Activated B cell treated with CpG ODN at 0.5 μM for 24 hours (primary cell): ENCODE measurements around the gene CYTIP. TPM values are rescaled to one million over a fixed set of nuclear protein-coding genes. Genes with fewer than 3 reads are reported as not detected.

ENCODE experiments used
- ATAC-seq: fragments of 200-7000 bp; cut with Tn5 transposase; one replicate; pipeline ENCODE4 v1.10.0; 2021; ENCODE audit warnings: low read depth, mild to moderate bottlenecking, moderate library complexity
- CTCF ChIA-PET: fragments of 350-600 bp; sonication (Branson Sonifier 250); formaldehyde crosslinking; loops from one replicate; lab custom pipeline; 2021; ENCODE audit warnings: antibody characterized with exemption; lab: Charles Lee
- POLR2A ChIA-PET: fragments of 350-600 bp; sonication (Branson Sonifier 250); formaldehyde crosslinking; loops from one replicate; lab custom pipeline; 2021; ENCODE audit warnings: antibody characterized with exemption; lab: Charles Lee
- DNase-seq: peaks from one replicate; pipeline ENCODE4 v3.0.0; 2022
- H3K27ac Mint-ChIP-seq: one replicate; pipeline ENCODE4 v1.8.0; 2020; ENCODE audit warnings: mixed read lengths
- H3K27me3 Mint-ChIP-seq: one replicate; pipeline ENCODE4 v1.8.0; 2021; ENCODE audit warnings: mixed read lengths
- H3K36me3 Mint-ChIP-seq: one replicate; pipeline ENCODE4 v1.8.0; 2021; ENCODE audit warnings: low read depth, mixed read lengths
- H3K4me1 Mint-ChIP-seq: one replicate; pipeline ENCODE4 v1.8.0; 2021; ENCODE audit warnings: mixed read lengths
- H3K4me3 Mint-ChIP-seq: one replicate; pipeline ENCODE4 v1.8.0; 2020; ENCODE audit warnings: mild to moderate bottlenecking, mixed read lengths
- H3K9me3 Mint-ChIP-seq: one replicate; pipeline ENCODE4 v1.8.0; 2020; ENCODE audit warnings: mixed read lengths
- intact Hi-C: fragments of 100-400 bp; cut with micrococcal nuclease; formaldehyde crosslinking; loops from one replicate; pipeline ENCODE4 v1.15.1; 2024
- total RNA-seq: library from RNA; stranded (reverse); gene quantifications from 2 replicates; pipeline ENCODE4 v1.2.3, GENCODE V29; 2022
- TF ChIP-seq, protein P1 (sequence below): fragments of 200-600 bp; IDR thresholded peaks from one replicate; pipeline ENCODE4 v1.8.0; 2022; ENCODE audit warnings: antibody characterized with exemption, mild to moderate bottlenecking

Gene CYTIP
- total RNA-seq, 1 donor from 2014 or later = 129 TPM

DNA sequence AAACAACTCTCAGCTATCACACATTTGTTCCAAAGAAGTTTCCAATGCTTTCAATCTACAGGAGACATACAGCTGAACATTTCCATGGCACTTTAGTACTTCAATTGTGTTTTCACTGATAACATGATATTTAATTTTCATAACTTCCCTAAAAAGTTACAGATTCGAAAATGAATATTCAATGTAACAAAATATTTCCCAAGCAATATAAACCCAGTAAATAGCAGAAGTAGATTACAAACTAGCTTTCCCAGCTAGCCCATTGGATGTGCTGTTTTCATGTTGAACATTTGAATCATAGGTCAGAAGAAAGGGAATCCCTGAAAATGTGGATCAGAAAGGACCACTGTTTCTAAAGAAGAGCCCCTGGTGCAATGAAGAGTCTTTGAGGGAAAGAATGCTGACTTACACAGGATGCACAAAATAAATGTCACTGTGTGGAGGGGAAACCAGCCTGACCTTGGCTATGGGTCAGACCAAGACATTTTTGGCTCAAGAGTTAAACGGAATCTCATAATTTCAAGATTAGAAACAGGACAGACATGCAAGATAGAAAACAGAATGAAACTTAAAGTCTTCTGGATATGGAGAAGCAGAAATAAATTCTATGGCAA, 22.5 kb downstream of the CYTIP start:
- DNase-seq (no peak), ATAC-seq (no peak)
- no peaks in the 10 kb centered on the region for H3K27me3 Mint-ChIP-seq
- H3K4me3 Mint-ChIP-seq = peak overlapping the region; percentile 63
- CTCF ChIA-PET = interaction anchor here (0.7 to 2.3 kb wide), 7 partner anchors 15 to 119 kb away, joined by 3 to 11 read pairs (median 5); partner anchors contain the start of gene CYTIP
- intact Hi-C loops = loop anchor here (1.0 to 5.0 kb wide), 6 partner anchors 12 to 1089 kb away; partner anchors contain the start of genes CYTIP and NR4A2
- peaks cover 82% of the 10 kb centered on the region for H3K36me3 Mint-ChIP-seq
- peaks cover 57% of the 10 kb centered on the region for H3K4me1 Mint-ChIP-seq
- POLR2A ChIA-PET = interaction anchor here (0.7 to 8.3 kb wide), 12 partner anchors 8 to 1091 kb away, joined by 3 to 185 read pairs (median 6); partner anchors contain the start of gene CYTIP
- peaks cover 3% of the 10 kb centered on the region for H3K9me3 Mint-ChIP-seq
- H3K27ac Mint-ChIP-seq = peak overlapping the region; percentile 90
- TF ChIP-seq, protein P1, sequence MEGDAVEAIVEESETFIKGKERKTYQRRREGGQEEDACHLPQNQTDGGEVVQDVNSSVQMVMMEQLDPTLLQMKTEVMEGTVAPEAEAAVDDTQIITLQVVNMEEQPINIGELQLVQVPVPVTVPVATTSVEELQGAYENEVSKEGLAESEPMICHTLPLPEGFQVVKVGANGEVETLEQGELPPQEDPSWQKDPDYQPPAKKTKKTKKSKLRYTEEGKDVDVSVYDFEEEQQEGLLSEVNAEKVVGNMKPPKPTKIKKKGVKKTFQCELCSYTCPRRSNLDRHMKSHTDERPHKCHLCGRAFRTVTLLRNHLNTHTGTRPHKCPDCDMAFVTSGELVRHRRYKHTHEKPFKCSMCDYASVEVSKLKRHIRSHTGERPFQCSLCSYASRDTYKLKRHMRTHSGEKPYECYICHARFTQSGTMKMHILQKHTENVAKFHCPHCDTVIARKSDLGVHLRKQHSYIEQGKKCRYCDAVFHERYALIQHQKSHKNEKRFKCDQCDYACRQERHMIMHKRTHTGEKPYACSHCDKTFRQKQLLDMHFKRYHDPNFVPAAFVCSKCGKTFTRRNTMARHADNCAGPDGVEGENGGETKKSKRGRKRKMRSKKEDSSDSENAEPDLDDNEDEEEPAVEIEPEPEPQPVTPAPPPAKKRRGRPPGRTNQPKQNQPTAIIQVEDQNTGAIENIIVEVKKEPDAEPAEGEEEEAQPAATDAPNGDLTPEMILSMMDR = no peak

DNA sequence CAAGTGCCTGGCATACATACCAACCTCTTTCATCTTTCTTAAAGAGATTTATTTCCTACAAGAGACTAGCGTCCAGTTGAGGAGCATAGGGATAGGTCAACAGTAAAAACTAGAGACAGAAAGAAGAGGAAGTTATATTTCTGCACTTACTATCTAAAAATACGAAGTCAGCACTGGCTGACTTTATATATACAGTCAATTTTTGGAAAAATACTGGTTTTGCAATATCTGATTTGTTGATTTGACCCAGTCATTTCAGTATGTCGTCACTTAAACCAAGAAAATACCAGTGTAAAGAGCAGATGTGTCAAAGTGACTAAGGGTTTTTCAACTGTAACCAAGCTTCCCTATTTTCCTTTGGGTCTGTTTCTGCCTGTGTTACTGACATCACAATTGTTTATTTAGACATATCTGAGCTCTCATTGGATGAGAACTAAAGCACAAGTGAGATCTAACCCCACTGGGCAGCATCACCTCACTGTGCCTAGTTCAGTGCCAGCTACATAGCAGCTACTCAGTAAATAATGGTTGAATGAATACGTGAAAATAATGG, 23.0 kb downstream of the CYTIP start:
- TF ChIP-seq, protein P1 = no peak
- peaks cover 58% of the 10 kb centered on the region for H3K4me1 Mint-ChIP-seq
- CTCF ChIA-PET = interaction anchor here (0.7 to 2.3 kb wide), 7 partner anchors 15 to 118 kb away, joined by 3 to 11 read pairs (median 5); partner anchors contain the start of gene CYTIP
- ATAC-seq (peak; percentile 73), DNase-seq (no peak)
- peaks cover 79% of the 10 kb centered on the region for H3K36me3 Mint-ChIP-seq
- H3K9me3 Mint-ChIP-seq = peaks cover 3% of the 10 kb centered on the region
- POLR2A ChIA-PET = interaction anchor here (0.6 to 8.3 kb wide), 12 partner anchors 8 to 93 kb away, joined by 3 to 185 read pairs (median 6); partner anchors contain the start of gene CYTIP
- H3K4me3 Mint-ChIP-seq = peak overlapping the region; percentile 63
- H3K27me3 Mint-ChIP-seq = no peaks in the 10 kb centered on the region
- H3K27ac Mint-ChIP-seq = peak overlapping the region; percentile 90
- intact Hi-C loops = loop anchor here (1.0 to 5.0 kb wide), 6 partner anchors 12 to 1089 kb away; partner anchors contain the start of genes CYTIP and NR4A2

DNA sequence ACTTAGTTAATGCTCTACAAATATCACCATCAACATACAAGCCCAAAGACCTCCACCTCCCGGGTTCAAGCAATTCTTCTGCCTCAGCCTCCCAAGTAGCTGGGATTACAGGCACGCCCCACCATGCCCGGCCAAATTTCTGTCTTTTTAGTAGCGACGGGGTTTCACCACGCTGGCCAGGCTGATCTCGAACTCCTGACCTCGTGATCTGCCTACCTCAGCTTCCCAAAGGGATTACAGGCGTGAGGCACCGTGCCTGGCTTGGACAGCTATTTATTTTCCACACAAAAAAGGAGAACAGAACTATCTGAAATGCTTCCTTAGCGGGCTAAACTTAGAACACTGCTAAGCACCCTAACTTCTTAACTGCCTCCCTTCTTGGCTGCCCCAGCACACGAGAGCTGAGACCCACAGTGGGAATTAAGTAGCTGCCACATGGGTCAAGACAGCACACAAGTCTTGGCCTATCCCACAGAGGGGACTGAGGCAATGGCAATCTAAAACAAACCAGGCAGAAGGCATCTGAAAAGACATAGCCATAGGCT, 24.8 kb downstream of the CYTIP start:
- Mint-ChIP-seq H3K4me3 (no peak overlapping the region), H3K36me3 (peaks cover 84% of the 10 kb centered on the region), H3K4me1 (peaks cover 75% of the 10 kb centered on the region), H3K27ac (peak overlapping the region; percentile 76), H3K9me3 (peaks cover 3% of the 10 kb centered on the region), H3K27me3 (no peaks in the 10 kb centered on the region)
- CTCF ChIA-PET = interaction anchor here (1.2 to 1.9 kb wide), 2 partner anchors 14 to 91 kb away, joined by 4 to 7 read pairs; no protein-coding TSS in a partner anchor
- no peak for DNase-seq
- no peak for ATAC-seq
- POLR2A ChIA-PET = interaction anchor here (0.6 to 8.3 kb wide), 10 partner anchors 13 to 93 kb away, joined by 3 to 185 read pairs (median 7); partner anchors contain the start of gene CYTIP
- TF ChIP-seq, protein P1 = no peak
- intact Hi-C loops = no loop called here

DNA sequence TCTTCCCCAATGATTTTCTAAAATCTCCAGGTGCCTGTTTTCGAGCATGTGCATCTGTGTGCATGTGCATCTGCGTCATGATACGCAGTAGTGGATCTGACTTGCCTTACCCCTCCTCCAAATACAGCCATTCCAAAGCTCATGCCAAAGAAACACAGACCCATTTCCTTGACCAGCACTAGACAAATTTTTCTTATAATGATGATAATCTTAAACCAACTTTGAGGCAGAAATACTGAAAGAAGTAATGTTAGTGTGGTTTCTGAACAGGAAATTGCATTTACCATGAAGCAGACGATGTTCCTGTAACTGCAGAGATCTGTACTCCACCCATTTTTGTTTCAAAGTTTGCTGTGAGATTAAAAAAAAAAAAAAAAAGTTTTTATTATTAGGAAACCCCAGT, 25.6 kb downstream of the CYTIP start:
- peaks cover 83% of the 10 kb centered on the region for H3K4me1 Mint-ChIP-seq
- H3K36me3 Mint-ChIP-seq = peaks cover 86% of the 10 kb centered on the region
- DNase-seq = no peak
- peak overlapping the region; percentile 94 for H3K27ac Mint-ChIP-seq
- intact Hi-C loops = no loop called here
- TF ChIP-seq, protein P1 = no peak
- POLR2A ChIA-PET = interaction anchor here (0.6 to 8.3 kb wide), 12 partner anchors 13 to 92 kb away, joined by 3 to 185 read pairs (median 4); partner anchors contain the start of gene CYTIP
- H3K9me3 Mint-ChIP-seq = peaks cover 3% of the 10 kb centered on the region
- ATAC-seq = no peak
- no peaks in the 10 kb centered on the region for H3K27me3 Mint-ChIP-seq
- peak overlapping the region; percentile 69 for H3K4me3 Mint-ChIP-seq
- CTCF ChIA-PET = interaction anchor here (0.8 to 1.9 kb wide), 6 partner anchors 14 to 91 kb away, joined by 3 to 7 read pairs (median 4); partner anchors contain the start of gene CYTIP
